H9 (cell line): Measurements from ENCODE around the gene NEMF. TPM values are rescaled to one million over a fixed set of nuclear protein-coding genes. Genes with fewer than 3 reads are reported as not detected.

Experiments
- DNase-seq: peaks from one replicate; pipeline ENCODE4 v3.0.0-alpha.2; 2017
- H2AFZ ChIP-seq: one replicate; pipeline ENCODE4 v1.6.1; 2013; ENCODE audit warnings: mild to moderate bottlenecking, low read length, control low read depth, moderate library complexity
- H2AK5ac ChIP-seq: 2 replicates; pipeline ENCODE4 v1.6.1; 2013; ENCODE audit warnings: low read length, control low read depth, mixed read lengths; ENCODE audit not compliant: insufficient read length
- H2BK120ac ChIP-seq: one replicate; pipeline ENCODE4 v1.6.1; 2013; ENCODE audit warnings: low read depth, mild to moderate bottlenecking, low read length, control low read depth, inconsistent platforms; ENCODE audit not compliant: poor library complexity, severe bottlenecking
- H2BK12ac ChIP-seq: 2 replicates; pipeline ENCODE4 v1.6.1; 2013; ENCODE audit warnings: low read length, control low read depth, mixed read lengths, low read depth; ENCODE audit not compliant: insufficient read length
- H2BK15ac ChIP-seq: 2 replicates; pipeline ENCODE4 v1.6.1; 2013; ENCODE audit warnings: low read depth, low read length, control low read depth
- H2BK20ac ChIP-seq: one replicate; pipeline ENCODE4 v1.6.1; 2013; ENCODE audit warnings: low read depth, mild to moderate bottlenecking, low read length, control low read depth, inconsistent platforms; ENCODE audit not compliant: poor library complexity, severe bottlenecking
- H2BK5ac ChIP-seq: 2 replicates; pipeline ENCODE4 v1.6.1; 2013; ENCODE audit warnings: low read length, control low read depth, mixed read lengths; ENCODE audit not compliant: insufficient read length
- H3K14ac ChIP-seq: 2 replicates; pipeline ENCODE4 v1.6.1; 2013; ENCODE audit warnings: low read length, control low read depth; ENCODE audit not compliant: insufficient read depth
- H3K18ac ChIP-seq: 2 replicates; pipeline ENCODE4 v1.6.1; 2013; ENCODE audit warnings: low read depth, mild to moderate bottlenecking, mixed read lengths, low read length, control low read depth; ENCODE audit not compliant: insufficient read length
- H3K23ac ChIP-seq: 2 replicates; pipeline ENCODE4 v1.6.1; 2013; ENCODE audit warnings: low read length, control low read depth, mixed read lengths, low read depth; ENCODE audit not compliant: insufficient read length
- H3K23me2 ChIP-seq: 2 replicates; pipeline ENCODE4 v1.6.1; 2013; ENCODE audit warnings: low read depth, mild to moderate bottlenecking, mixed read lengths, low read length, control low read depth; ENCODE audit not compliant: insufficient read length, poor library complexity, severe bottlenecking
- H3K27ac ChIP-seq: 2 replicates; pipeline ENCODE4 v1.5.1; 2013; ENCODE audit warnings: low read length, control low read depth, mixed read lengths, low read depth; ENCODE audit not compliant: insufficient read length
- H3K27me3 ChIP-seq: 2 replicates; pipeline ENCODE4 v1.6.1; 2013; ENCODE audit warnings: low read length, control low read depth, inconsistent platforms; ENCODE audit not compliant: insufficient read depth
- H3K4ac ChIP-seq: 2 replicates; pipeline ENCODE4 v1.6.1; 2013; ENCODE audit warnings: low read depth, mild to moderate bottlenecking, control low read depth, inconsistent platforms, low read length, moderate library complexity
- H3K4me1 ChIP-seq: 2 replicates; pipeline ENCODE4 v1.6.1; 2013; ENCODE audit warnings: low read length, control low read depth, inconsistent platforms; ENCODE audit not compliant: insufficient read depth
- H3K4me2 ChIP-seq: 2 replicates; pipeline ENCODE4 v1.6.1; 2013; ENCODE audit warnings: low read length, control low read depth, mixed read lengths; ENCODE audit not compliant: insufficient read length, insufficient read depth
- H3K56ac ChIP-seq: 2 replicates; pipeline ENCODE4 v1.6.1; 2013; ENCODE audit warnings: low read depth, mild to moderate bottlenecking, mixed read lengths, low read length, control low read depth; ENCODE audit not compliant: insufficient read length
- H3K79me1 ChIP-seq: 2 replicates; pipeline ENCODE4 v1.6.1; 2013; ENCODE audit warnings: low read depth, mild to moderate bottlenecking, moderate library complexity, low read length, control low read depth, inconsistent platforms; ENCODE audit not compliant: insufficient read depth, poor library complexity, severe bottlenecking
- H3K79me2 ChIP-seq: 2 replicates; pipeline ENCODE4 v1.6.1; 2013; ENCODE audit warnings: low read length, control low read depth, inconsistent platforms; ENCODE audit not compliant: insufficient read depth
- H3K9ac ChIP-seq: 2 replicates; pipeline ENCODE4 v1.6.1; 2013; ENCODE audit warnings: low read length, control low read depth, mixed read lengths; ENCODE audit not compliant: insufficient read length; ENCODE audit errors: extremely low read depth
- H3K9me3 ChIP-seq: one replicate; pipeline ENCODE4 v1.6.1; 2013; ENCODE audit warnings: low read depth, low read length, inconsistent platforms; ENCODE audit not compliant: control insufficient read depth
- H3T11ph ChIP-seq: one replicate; pipeline ENCODE4 v1.6.1; 2013; ENCODE audit warnings: mild to moderate bottlenecking, low read length, control low read depth, inconsistent platforms
- H4K20me1 ChIP-seq: one replicate; pipeline ENCODE4 v1.6.1; 2013; ENCODE audit not compliant: control insufficient read depth, insufficient read length, insufficient read depth
- H4K5ac ChIP-seq: 2 replicates; pipeline ENCODE4 v1.6.1; 2013; ENCODE audit warnings: low read depth, mild to moderate bottlenecking, mixed read lengths, low read length, control low read depth; ENCODE audit not compliant: insufficient read length
- H4K8ac ChIP-seq: replicated peaks from 2 replicates; pipeline ENCODE4 v1.6.1; 2013; ENCODE audit warnings: low read length, control low read depth, mixed read lengths, low read depth; ENCODE audit not compliant: insufficient read length
- H4K91ac ChIP-seq: 2 replicates; pipeline ENCODE4 v1.6.1; 2013; ENCODE audit warnings: low read depth, mild to moderate bottlenecking, moderate library complexity, mixed read lengths, low read length, control low read depth; ENCODE audit not compliant: insufficient read length
- H3K27ac Mint-ChIP-seq, 3 experiments: 2 replicates in 2 of 3; 3 replicates in 1 of 3; pipeline ENCODE4 v1.8.0; 2020 to 2021; ENCODE audit warnings: mixed read lengths in 3 of 3, mild to moderate bottlenecking in 1 of 3, moderate library complexity in 1 of 3
- H3K27me3 Mint-ChIP-seq: 2 replicates; pipeline ENCODE4 v1.8.0; 2021; ENCODE audit warnings: low read depth, mild to moderate bottlenecking, moderate library complexity, mixed read lengths
- H3K36me3 Mint-ChIP-seq, 3 experiments: 2 replicates in 2 of 3; 3 replicates in 1 of 3; pipeline ENCODE4 v1.8.0; 2020 to 2021; ENCODE audit warnings: low read depth in 3 of 3, mixed read lengths in 3 of 3; ENCODE audit not compliant: insufficient read depth in 1 of 3
- H3K4me1 Mint-ChIP-seq, 2 experiments: 2 replicates each; pipeline ENCODE4 v1.8.0; 2020; ENCODE audit warnings: mixed read lengths in 2 of 2
- H3K4me3 Mint-ChIP-seq, 2 experiments: 2 replicates in 1 of 2; 3 replicates in 1 of 2; pipeline ENCODE4 v1.8.0; 2020 to 2021; ENCODE audit warnings: mild to moderate bottlenecking in 2 of 2, mixed read lengths in 2 of 2, moderate library complexity in 1 of 2
- H3K9me3 Mint-ChIP-seq, 2 experiments: 2 replicates in 1 of 2; 3 replicates in 1 of 2; pipeline ENCODE4 v1.8.0; 2020; ENCODE audit warnings: mild to moderate bottlenecking in 2 of 2, mixed read lengths in 2 of 2, moderate library complexity in 1 of 2
- WGBS: extraction: QIAGEN DNeasy Blood & Tissue Kit; methylation state at CpG from one replicate; pipeline ENCODE4 v1.1.7; 2013; ENCODE audit warnings: missing lambda C conversion rate, low lambda C conversion rate, mixed read lengths; ENCODE audit not compliant: insufficient read length; ENCODE audit errors: extremely low coverage; 5-methylcytosine and 5-hydroxymethylcytosine counted together
- total RNA-seq: library from RNA; stranded (reverse); gene quantifications from 2 replicates; pipeline ENCODE4 v1.2.1, GENCODE V29; 2021
- TF ChIP-seq, protein P1 (sequence below): fragments of 200-600 bp; sonication (generic); conservative IDR thresholded peaks from 3 replicates; pipeline ENCODE4 v1.8.0; 2021; ENCODE audit warnings: antibody characterized with exemption, mild to moderate bottlenecking

The NEMF gene
- total RNA-seq, 1 experiment from 2014 or later, result 57.4 TPM

DNA sequence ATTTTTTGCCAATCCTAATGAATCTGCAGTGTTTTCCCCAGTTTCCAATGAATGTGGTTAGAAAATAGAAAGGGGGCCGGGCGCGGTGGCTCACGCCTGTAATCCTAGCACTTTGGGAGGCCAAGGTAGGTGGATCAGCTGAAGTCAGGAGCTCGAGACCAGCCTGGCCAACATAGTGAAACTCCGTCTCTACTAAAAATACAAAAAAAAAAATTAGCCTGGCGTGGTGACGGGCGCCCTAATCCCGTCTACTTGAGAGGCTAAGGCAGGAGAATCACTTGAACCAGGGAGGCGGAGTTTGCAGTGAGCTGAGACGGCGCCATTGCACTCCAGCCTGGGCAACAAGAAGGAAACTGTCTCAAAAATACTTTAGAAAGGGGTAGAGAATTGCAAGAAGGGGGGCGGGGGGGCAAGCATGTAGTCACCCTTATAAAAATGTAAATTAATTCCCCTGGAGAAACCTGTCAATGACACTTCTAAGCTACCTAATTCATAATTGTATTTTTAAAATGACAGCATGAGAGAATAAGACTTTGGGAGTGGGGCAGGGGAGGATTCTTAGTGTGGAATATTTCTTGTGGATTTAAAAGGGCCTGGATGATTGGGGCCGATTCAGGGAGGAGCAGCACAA is 82.9 kb downstream of the NEMF start:
- Histone ChIP-seq H3K9ac (peak overlapping the region; percentile 97), H3K4ac (no peak overlapping the region), H2AFZ (no peak overlapping the region), H3K79me2 (peaks cover 5% of the 10 kb centered on the region; the same call in 1 of the 2 replicates), H3K56ac (no peak overlapping the region), H2BK20ac (no peak overlapping the region), H2BK5ac (no peak overlapping the region), H3K79me1 (no peaks in the 10 kb centered on the region), H4K5ac (no peak overlapping the region), H2AK5ac (no peak overlapping the region), H2BK120ac (no peak overlapping the region), H3K4me2 (peak overlapping the region; percentile 94), H3K9me3 (no peaks in the 10 kb centered on the region), H3K27me3 (no peaks in the 10 kb centered on the region), H3T11ph (no peak overlapping the region), H4K20me1 (no peaks in the 10 kb centered on the region), H3K27ac (no peak overlapping the region), H3K18ac (no peak overlapping the region), H3K23me2 (peaks cover 18% of the 10 kb centered on the region), H4K91ac (no peak overlapping the region), H3K4me1 (peaks cover 5% of the 10 kb centered on the region), H3K23ac (no peak overlapping the region), H2BK15ac (no peak overlapping the region), H3K14ac (no peak overlapping the region), H2BK12ac (no peak overlapping the region), H4K8ac (no peak overlapping the region)
- Mint-ChIP-seq H3K4me3 (peak overlapping the region; percentile 94 to 99), H3K4me1 (peaks cover 25% of the 10 kb centered on the region in 2 experiments), H3K27me3 (no peaks in the 10 kb centered on the region), H3K9me3 (0 out of 5 replicates have a peak, but pooled peaks cover 0 to 3% of the 10 kb centered on the region in 2 experiments), H3K36me3 (peaks cover 0 to 9% (median 8%) of the 10 kb centered on the region in 3 experiments; a peak in 5 of 7 replicates), H3K27ac (peak overlapping the region in 2 of 3 experiments; percentile 23 to 100; a peak in 2 of 7 replicates)
- TF ChIP-seq, protein P1, sequence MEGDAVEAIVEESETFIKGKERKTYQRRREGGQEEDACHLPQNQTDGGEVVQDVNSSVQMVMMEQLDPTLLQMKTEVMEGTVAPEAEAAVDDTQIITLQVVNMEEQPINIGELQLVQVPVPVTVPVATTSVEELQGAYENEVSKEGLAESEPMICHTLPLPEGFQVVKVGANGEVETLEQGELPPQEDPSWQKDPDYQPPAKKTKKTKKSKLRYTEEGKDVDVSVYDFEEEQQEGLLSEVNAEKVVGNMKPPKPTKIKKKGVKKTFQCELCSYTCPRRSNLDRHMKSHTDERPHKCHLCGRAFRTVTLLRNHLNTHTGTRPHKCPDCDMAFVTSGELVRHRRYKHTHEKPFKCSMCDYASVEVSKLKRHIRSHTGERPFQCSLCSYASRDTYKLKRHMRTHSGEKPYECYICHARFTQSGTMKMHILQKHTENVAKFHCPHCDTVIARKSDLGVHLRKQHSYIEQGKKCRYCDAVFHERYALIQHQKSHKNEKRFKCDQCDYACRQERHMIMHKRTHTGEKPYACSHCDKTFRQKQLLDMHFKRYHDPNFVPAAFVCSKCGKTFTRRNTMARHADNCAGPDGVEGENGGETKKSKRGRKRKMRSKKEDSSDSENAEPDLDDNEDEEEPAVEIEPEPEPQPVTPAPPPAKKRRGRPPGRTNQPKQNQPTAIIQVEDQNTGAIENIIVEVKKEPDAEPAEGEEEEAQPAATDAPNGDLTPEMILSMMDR, result no peak
- no CpG with 5 or more reads among the region's 15 CpGs for WGBS
- DNase-seq, result no peak
